ENCODE data around the gene PLXNA3.
A peak's percentile ranks its signal among the peaks of the same experiment; 100 is the strongest.

Gene PLXNA3

DNA sequence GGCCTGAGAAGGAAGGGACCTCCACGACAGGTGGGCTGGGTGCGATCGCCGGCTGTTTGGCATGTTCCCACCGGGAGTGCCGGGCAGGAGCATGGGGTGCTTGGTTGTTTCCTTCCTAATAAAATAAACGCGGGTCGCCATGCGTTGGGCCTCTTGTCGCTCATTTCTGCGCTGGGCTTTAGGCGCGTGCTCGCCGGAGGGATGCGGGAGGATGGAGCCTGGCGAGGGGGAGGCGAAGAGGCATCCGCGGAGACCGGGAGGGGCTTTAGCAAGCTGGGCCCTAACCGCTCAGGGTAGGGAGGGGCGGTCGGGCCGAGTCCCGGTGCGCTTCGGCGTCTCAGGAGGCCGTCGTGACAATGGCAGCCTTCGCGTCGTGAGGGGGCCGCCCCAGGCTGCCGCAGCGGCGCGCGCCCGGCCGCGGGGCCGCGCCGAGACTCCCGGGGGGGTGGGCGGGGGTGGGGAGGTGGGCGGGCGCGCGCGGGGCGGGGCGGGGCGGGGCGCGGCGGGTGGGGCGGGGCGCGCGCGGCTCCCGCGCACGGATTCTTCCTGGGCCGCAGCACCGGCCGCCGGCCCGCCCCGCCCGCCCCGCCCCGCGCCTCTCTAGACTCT, 21.6 kb upstream of the PLXNA3 start:
- 0 out of 2 replicates have a peak overlapping the region, but pooled peaks have one; percentile 39 for H3K4me2 ChIP-seq
- peak overlapping the region; percentile 39; the same call in 1 of the 2 replicates for H3K9ac ChIP-seq
- H4K20me1 ChIP-seq (ENCODE audit: insufficient read depth), result no peaks in the 10 kb centered on the region
- H3K36me3 ChIP-seq (ENCODE audit: insufficient read depth), result no peaks in the 10 kb centered on the region
- peaks cover 12% of the 10 kb centered on the region; the same call in 1 of the 2 replicates for H3K79me2 ChIP-seq (ENCODE audit: insufficient read depth, low read depth)
- H3K4me1 ChIP-seq (ENCODE audit: low read depth, poor library complexity, severe bottlenecking), result no peaks in the 10 kb centered on the region
- H3K4me3 ChIP-seq (IDR thresholded peaks at IDR 0.05; ENCODE audit: insufficient read depth, low read depth, low read length), result no peak overlapping the region
- TF ChIP-seq, protein P1, sequence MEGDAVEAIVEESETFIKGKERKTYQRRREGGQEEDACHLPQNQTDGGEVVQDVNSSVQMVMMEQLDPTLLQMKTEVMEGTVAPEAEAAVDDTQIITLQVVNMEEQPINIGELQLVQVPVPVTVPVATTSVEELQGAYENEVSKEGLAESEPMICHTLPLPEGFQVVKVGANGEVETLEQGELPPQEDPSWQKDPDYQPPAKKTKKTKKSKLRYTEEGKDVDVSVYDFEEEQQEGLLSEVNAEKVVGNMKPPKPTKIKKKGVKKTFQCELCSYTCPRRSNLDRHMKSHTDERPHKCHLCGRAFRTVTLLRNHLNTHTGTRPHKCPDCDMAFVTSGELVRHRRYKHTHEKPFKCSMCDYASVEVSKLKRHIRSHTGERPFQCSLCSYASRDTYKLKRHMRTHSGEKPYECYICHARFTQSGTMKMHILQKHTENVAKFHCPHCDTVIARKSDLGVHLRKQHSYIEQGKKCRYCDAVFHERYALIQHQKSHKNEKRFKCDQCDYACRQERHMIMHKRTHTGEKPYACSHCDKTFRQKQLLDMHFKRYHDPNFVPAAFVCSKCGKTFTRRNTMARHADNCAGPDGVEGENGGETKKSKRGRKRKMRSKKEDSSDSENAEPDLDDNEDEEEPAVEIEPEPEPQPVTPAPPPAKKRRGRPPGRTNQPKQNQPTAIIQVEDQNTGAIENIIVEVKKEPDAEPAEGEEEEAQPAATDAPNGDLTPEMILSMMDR (conservative IDR thresholded peaks at IDR 0.05; ENCODE audit: low read depth, low read length), result no peak
- no peaks in the 10 kb centered on the region for H3K27me3 ChIP-seq (ENCODE audit: insufficient read depth, low read depth)
- 0 out of 2 replicates have a peak overlapping the region, but pooled peaks have one; percentile 38 for H3K27ac ChIP-seq
- no peak overlapping the region for H2AFZ ChIP-seq (ENCODE audit: low read depth)

DNA sequence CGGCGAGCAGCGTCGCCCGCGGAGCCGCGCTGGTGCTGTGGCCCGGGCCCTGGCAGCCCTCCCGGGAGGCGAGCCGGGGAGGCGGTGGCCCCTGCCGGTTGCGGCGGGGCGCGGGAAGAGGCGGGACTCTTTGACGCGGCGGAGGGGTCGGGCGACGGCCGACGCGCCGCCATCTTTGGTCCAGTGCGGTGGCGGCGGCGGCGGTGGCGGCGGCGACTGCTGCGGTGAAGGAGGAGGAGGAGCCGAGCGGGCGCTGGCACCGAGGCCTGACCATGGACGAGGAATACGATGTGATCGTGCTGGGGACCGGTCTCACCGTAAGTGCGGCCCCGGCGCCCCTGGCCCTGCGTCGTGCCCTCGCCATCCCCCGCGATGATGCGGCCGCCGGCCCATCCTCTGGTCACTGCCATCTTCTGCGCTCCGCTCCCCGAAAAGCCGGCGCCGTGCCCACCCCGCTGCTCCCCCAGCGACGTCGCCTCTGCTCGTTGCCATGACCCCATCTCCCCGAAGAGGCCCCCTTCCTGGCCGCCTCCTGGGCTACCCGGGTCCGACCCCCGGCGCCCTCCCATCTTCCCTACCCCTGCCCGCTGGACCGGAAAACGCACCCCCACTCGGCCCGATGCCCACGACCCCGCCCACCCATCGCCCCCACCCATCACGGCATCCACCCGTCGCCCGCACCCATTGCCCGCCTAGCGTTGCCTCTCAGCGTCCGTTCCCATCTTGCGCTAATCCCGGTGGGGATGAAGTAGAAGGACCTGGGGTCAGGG, 20.9 kb upstream of the PLXNA3 start, which contains the start of gene GDI1:
Gene GDI1, plus strand, starts transcription at position 172 of the 770 bp plus-strand sequence. Its CDS starts 101 bp downstream, at position 273.
- 0 out of 2 replicates have a peak within 1 kb of the TSS, but pooled peaks have one; percentile 38 for H3K27ac ChIP-seq
- no peaks in the 10 kb centered on the region for H3K27me3 ChIP-seq (ENCODE audit: insufficient read depth, low read depth)
- H3K9ac ChIP-seq, result peak within 1 kb of the TSS; percentile 39; the same call in 1 of the 2 replicates
- H3K4me1 ChIP-seq (ENCODE audit: low read depth, poor library complexity, severe bottlenecking), result no peaks in the 10 kb centered on the region
- peaks cover 12% of the 10 kb centered on the region; the same call in 1 of the 2 replicates for H3K79me2 ChIP-seq (ENCODE audit: insufficient read depth, low read depth)
- TF ChIP-seq, protein P1 (conservative IDR thresholded peaks at IDR 0.05; ENCODE audit: low read depth, low read length), result no peak
- no peak within 1 kb of the TSS for H3K4me3 ChIP-seq (IDR thresholded peaks at IDR 0.05; ENCODE audit: insufficient read depth, low read depth, low read length)
- no peaks in the 10 kb centered on the region for H4K20me1 ChIP-seq (ENCODE audit: insufficient read depth)
- H2AFZ ChIP-seq (ENCODE audit: low read depth), result peak within 1 kb of the TSS; percentile 30; the same call in 1 of the 2 replicates
- H3K36me3 ChIP-seq (ENCODE audit: insufficient read depth), result no peaks in the 10 kb centered on the region
- peak within 1 kb of the TSS; percentile 71 for H3K4me2 ChIP-seq

DNA sequence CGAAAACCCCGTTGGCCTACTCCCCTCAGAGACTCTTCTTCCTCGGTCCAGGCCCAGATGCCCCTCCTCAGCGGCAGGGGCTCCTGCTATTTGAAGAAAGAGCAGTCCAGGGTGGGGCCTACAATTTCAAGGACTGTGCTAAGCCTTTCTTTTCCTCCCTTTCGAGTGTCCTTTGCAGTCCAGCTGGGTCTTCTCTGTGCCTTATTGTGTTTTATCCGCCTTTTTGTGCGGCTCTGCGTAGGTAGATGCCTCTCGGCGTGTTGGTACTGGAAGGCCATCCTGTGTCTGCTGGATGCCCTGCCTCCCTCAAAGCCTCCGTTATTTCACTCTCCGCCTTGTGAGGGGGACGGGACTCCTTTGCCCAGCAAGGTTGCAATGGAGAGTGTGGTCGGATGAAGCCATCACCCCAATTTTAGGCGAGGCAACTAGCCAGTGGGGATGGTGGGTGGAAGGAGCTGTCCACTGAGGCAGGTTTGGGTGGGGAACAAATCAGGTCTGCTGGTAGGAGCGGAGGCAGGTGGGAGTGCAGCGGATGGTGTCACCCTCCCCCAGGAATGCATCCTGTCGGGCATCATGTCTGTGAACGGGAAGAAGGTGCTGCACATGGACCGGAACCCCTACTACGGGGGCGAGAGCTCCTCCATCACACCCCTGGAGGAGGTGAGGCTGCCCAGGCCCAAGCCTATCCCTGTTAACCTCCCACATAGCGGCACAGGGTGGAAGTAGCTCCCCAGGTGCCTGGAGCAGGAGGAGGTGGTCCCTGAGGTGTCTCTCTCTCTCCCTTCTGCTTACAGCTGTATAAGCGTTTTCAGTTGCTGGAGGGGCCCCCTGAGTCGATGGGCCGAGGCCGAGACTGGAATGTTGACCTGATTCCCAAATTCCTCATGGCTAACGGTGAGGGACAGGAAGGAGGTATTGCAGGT, 19.8 kb upstream of the PLXNA3 start:
- no peaks in the 10 kb centered on the region for H3K36me3 ChIP-seq (ENCODE audit: insufficient read depth)
- H3K4me3 ChIP-seq (IDR thresholded peaks at IDR 0.05; ENCODE audit: insufficient read depth, low read depth, low read length), result no peak overlapping the region
- H3K4me2 ChIP-seq, result peak overlapping the region; percentile 71
- no peak overlapping the region for H3K27ac ChIP-seq
- H3K9ac ChIP-seq, result no peak overlapping the region
- H3K4me1 ChIP-seq (ENCODE audit: low read depth, poor library complexity, severe bottlenecking), result no peaks in the 10 kb centered on the region
- H2AFZ ChIP-seq (ENCODE audit: low read depth), result no peak overlapping the region
- TF ChIP-seq, protein P1 (conservative IDR thresholded peaks at IDR 0.05; ENCODE audit: low read depth, low read length), result no peak
- H3K79me2 ChIP-seq (ENCODE audit: insufficient read depth, low read depth), result peaks cover 12% of the 10 kb centered on the region; the same call in 1 of the 2 replicates
- H4K20me1 ChIP-seq (ENCODE audit: insufficient read depth), result no peaks in the 10 kb centered on the region
- H3K27me3 ChIP-seq (ENCODE audit: insufficient read depth, low read depth), result no peaks in the 10 kb centered on the region

DNA sequence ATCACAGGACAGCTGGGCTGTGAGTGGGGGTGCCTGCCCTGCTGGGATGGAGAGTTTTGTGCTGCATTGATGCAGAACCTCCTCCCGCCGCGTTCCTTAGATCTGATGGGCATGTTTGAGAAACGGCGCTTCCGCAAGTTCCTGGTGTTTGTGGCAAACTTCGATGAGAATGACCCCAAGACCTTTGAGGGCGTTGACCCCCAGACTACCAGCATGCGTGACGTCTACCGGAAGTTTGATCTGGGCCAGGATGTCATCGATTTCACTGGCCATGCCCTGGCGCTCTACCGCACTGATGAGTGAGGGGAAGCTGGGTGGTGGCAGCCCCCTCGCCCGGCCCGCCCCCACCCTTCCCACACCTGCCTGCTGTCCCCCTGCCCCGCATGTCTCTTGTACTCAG, 18.2 kb upstream of the PLXNA3 start:
- no peak overlapping the region for H2AFZ ChIP-seq (ENCODE audit: low read depth)
- peaks cover 12% of the 10 kb centered on the region; the same call in 1 of the 2 replicates for H3K79me2 ChIP-seq (ENCODE audit: insufficient read depth, low read depth)
- H3K4me3 ChIP-seq (IDR thresholded peaks at IDR 0.05; ENCODE audit: insufficient read depth, low read depth, low read length), result no peak overlapping the region
- no peak overlapping the region for H3K4me2 ChIP-seq
- H3K27ac ChIP-seq, result no peak overlapping the region
- H3K4me1 ChIP-seq (ENCODE audit: low read depth, poor library complexity, severe bottlenecking), result peaks cover 3% of the 10 kb centered on the region
- H3K27me3 ChIP-seq (ENCODE audit: insufficient read depth, low read depth), result no peaks in the 10 kb centered on the region
- TF ChIP-seq, protein P1 (conservative IDR thresholded peaks at IDR 0.05; ENCODE audit: low read depth, low read length), result no peak
- H3K9ac ChIP-seq, result no peak overlapping the region
- H4K20me1 ChIP-seq (ENCODE audit: insufficient read depth), result no peaks in the 10 kb centered on the region
- H3K36me3 ChIP-seq (ENCODE audit: insufficient read depth), result no peaks in the 10 kb centered on the region
